ENCODE data around the gene PELI2.

The PELI2 gene

DNA sequence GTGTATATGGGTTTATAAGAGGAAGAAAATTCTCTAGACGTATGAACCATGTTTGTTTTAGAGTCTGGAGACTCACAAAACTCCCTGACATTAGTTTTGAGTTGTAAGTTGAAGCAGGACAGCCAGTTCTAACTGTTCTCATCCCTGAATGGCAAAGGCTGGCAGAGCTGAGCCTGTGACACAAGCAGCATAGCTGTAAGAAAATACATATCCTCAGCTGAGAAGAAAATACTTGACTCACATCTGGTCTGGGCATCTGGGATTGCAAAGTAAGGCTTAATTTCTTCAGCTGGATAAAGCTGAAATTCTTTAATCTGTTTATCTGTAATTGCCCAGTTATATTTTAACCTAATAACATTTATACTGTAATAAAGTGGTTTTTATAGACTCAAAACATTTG, 156.3 kb downstream of the PELI2 start:
- no peaks in the 10 kb centered on the region for H3K27me3 ChIP-seq (ENCODE audit: control insufficient read depth, insufficient read depth, low read length)
- no peaks in the 10 kb centered on the region for H3K9me3 ChIP-seq (ENCODE audit: control insufficient read depth, insufficient read depth, low read length)
- H3K9ac ChIP-seq (ENCODE audit: low read depth, low read length): no peak overlapping the region
- H3K4me3 ChIP-seq (ENCODE audit: low read depth, low read length): no peak overlapping the region
- no peaks in the 10 kb centered on the region for H3K4me1 ChIP-seq (ENCODE audit: control insufficient read depth, insufficient read depth, low read length)
- no peaks in the 10 kb centered on the region for H3K36me3 ChIP-seq (ENCODE audit: control insufficient read depth, insufficient read depth, low read length)

DNA sequence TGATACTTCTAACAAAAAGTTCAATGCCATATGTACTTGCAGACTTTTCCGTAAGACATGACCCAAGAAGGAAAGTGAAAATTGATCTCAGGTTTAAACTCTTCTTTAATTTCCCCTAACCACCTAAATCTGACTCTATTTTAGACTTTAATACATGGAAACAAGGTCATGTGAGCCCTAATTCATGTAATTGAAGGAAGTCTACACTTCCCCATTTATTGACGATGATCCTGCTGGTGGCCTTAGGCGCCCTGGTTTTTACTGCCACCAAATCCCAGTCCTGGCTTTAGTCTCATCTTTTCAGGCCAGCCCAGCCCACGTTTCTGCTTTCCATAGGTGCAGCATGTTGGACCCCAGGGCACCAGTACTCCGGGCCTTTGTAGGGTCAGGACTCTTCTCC, 157.9 kb downstream of the PELI2 start:
- Histone ChIP-seq H3K9ac (ENCODE audit: low read depth, low read length) (no peak overlapping the region), H3K4me3 (ENCODE audit: low read depth, low read length) (no peak overlapping the region), H3K9me3 (ENCODE audit: control insufficient read depth, insufficient read depth, low read length) (no peaks in the 10 kb centered on the region), H3K27me3 (ENCODE audit: control insufficient read depth, insufficient read depth, low read length) (no peaks in the 10 kb centered on the region), H3K36me3 (ENCODE audit: control insufficient read depth, insufficient read depth, low read length) (no peaks in the 10 kb centered on the region), H3K4me1 (ENCODE audit: control insufficient read depth, insufficient read depth, low read length) (no peaks in the 10 kb centered on the region)

DNA sequence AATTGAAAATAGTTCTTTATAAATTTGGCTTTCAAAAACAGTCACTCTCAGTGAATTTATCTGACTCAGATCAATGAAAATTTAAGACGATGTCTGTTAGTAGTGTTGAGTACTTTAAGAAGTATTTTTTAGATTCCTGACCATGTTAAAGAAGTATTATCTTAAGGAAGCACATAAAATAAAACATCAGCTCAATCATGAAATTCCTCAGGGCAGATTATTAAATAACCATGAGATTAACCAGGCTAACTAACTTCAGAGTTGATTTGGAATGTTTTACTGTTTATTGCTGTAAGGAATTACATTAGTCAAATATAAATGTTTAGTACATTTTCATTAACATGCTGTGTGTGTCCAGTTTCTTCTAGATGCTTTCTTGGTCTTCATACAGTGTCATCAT, 160.2 kb downstream of the PELI2 start:
- H3K9ac ChIP-seq (ENCODE audit: low read depth, low read length): no peak overlapping the region
- H3K4me1 ChIP-seq (ENCODE audit: control insufficient read depth, insufficient read depth, low read length): no peaks in the 10 kb centered on the region
- H3K27me3 ChIP-seq (ENCODE audit: control insufficient read depth, insufficient read depth, low read length): no peaks in the 10 kb centered on the region
- no peaks in the 10 kb centered on the region for H3K9me3 ChIP-seq (ENCODE audit: control insufficient read depth, insufficient read depth, low read length)
- H3K4me3 ChIP-seq (ENCODE audit: low read depth, low read length): no peak overlapping the region
- H3K36me3 ChIP-seq (ENCODE audit: control insufficient read depth, insufficient read depth, low read length): no peaks in the 10 kb centered on the region

GRCh38 chr14:56280843-56281242, 162.6 kb downstream of the PELI2 start:
- H3K9me3 ChIP-seq (ENCODE audit: control insufficient read depth, insufficient read depth, low read length): no peaks in the 10 kb centered on the region
- no peak overlapping the region for H3K9ac ChIP-seq (ENCODE audit: low read depth, low read length)
- no peaks in the 10 kb centered on the region for H3K36me3 ChIP-seq (ENCODE audit: control insufficient read depth, insufficient read depth, low read length)
- no peaks in the 10 kb centered on the region for H3K4me1 ChIP-seq (ENCODE audit: control insufficient read depth, insufficient read depth, low read length)
- no peaks in the 10 kb centered on the region for H3K27me3 ChIP-seq (ENCODE audit: control insufficient read depth, insufficient read depth, low read length)
- no peak overlapping the region for H3K4me3 ChIP-seq (ENCODE audit: low read depth, low read length)

GRCh38 chr14:56282179-56282578, 164.0 kb downstream of the PELI2 start:
- H3K36me3 ChIP-seq (ENCODE audit: control insufficient read depth, insufficient read depth, low read length): no peaks in the 10 kb centered on the region
- H3K9me3 ChIP-seq (ENCODE audit: control insufficient read depth, insufficient read depth, low read length): no peaks in the 10 kb centered on the region
- no peaks in the 10 kb centered on the region for H3K27me3 ChIP-seq (ENCODE audit: control insufficient read depth, insufficient read depth, low read length)
- no peaks in the 10 kb centered on the region for H3K4me1 ChIP-seq (ENCODE audit: control insufficient read depth, insufficient read depth, low read length)
- H3K4me3 ChIP-seq (ENCODE audit: low read depth, low read length): no peak overlapping the region
- no peak overlapping the region for H3K9ac ChIP-seq (ENCODE audit: low read depth, low read length)

- H3K9me3 ChIP-seq (ENCODE audit: control insufficient read depth, insufficient read depth, low read length): no peaks in the 10 kb centered on the region
- no peaks in the 10 kb centered on the region for H3K27me3 ChIP-seq (ENCODE audit: control insufficient read depth, insufficient read depth, low read length)
- H3K36me3 ChIP-seq (ENCODE audit: control insufficient read depth, insufficient read depth, low read length): no peaks in the 10 kb centered on the region
- H3K4me3 ChIP-seq (ENCODE audit: low read depth, low read length): no peak overlapping the region
- H3K9ac ChIP-seq (ENCODE audit: low read depth, low read length): no peak overlapping the region
- no peaks in the 10 kb centered on the region for H3K4me1 ChIP-seq (ENCODE audit: control insufficient read depth, insufficient read depth, low read length)
Measured at GRCh38 chr14:56284641-56285040, 166.4 kb downstream of the PELI2 start.

DNA sequence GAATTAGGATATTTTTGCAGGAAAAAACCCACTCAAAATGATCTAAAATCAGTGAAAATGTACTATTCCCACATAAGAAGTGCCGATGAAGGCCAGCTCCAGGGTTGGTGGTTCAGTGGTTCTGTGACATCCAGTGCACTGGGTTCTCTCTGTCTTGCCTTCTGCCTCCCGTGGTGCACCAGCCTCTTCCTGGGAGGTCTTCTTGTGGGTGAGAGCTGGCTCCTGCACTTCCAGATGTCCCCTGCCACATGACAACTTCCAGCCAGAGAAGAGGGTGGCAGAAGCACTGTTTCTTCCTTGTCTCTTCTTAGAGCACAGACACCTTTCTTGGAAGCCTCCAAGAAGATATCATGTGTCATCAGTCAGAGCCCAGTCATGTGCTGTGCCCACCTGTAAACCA, 170.9 kb downstream of the PELI2 start:
- H3K9me3 ChIP-seq (ENCODE audit: control insufficient read depth, insufficient read depth, low read length): no peaks in the 10 kb centered on the region
- H3K4me1 ChIP-seq (ENCODE audit: control insufficient read depth, insufficient read depth, low read length): no peaks in the 10 kb centered on the region
- no peaks in the 10 kb centered on the region for H3K36me3 ChIP-seq (ENCODE audit: control insufficient read depth, insufficient read depth, low read length)
- no peak overlapping the region for H3K4me3 ChIP-seq (ENCODE audit: low read depth, low read length)
- H3K9ac ChIP-seq (ENCODE audit: low read depth, low read length): no peak overlapping the region
- no peaks in the 10 kb centered on the region for H3K27me3 ChIP-seq (ENCODE audit: control insufficient read depth, insufficient read depth, low read length)

DNA sequence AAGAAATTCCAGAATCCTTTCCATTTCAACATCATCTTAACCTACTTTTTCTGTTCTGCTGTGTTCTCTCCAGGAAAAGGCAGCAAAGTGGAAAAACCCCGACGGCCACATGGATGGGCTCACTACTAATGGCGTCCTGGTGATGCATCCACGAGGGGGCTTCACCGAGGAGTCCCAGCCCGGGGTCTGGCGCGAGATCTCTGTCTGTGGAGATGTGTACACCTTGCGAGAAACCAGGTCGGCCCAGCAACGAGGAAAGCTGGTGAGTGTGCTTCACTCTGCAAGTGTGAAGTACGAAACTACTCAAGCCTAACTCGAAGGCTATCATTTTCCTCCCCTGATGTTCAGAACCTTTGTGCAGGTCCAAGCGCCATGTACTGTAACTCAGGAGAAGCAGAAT, 172.0 kb downstream of the PELI2 start:
- H3K27me3 ChIP-seq (ENCODE audit: control insufficient read depth, insufficient read depth, low read length): no peaks in the 10 kb centered on the region
- H3K36me3 ChIP-seq (ENCODE audit: control insufficient read depth, insufficient read depth, low read length): no peaks in the 10 kb centered on the region
- no peak overlapping the region for H3K4me3 ChIP-seq (ENCODE audit: low read depth, low read length)
- H3K4me1 ChIP-seq (ENCODE audit: control insufficient read depth, insufficient read depth, low read length): no peaks in the 10 kb centered on the region
- no peak overlapping the region for H3K9ac ChIP-seq (ENCODE audit: low read depth, low read length)
- no peaks in the 10 kb centered on the region for H3K9me3 ChIP-seq (ENCODE audit: control insufficient read depth, insufficient read depth, low read length)

GRCh38 chr14:56292970-56293369, 174.8 kb downstream of the PELI2 start:
- Histone ChIP-seq H3K27me3 (ENCODE audit: control insufficient read depth, insufficient read depth, low read length) (no peaks in the 10 kb centered on the region), H3K4me1 (ENCODE audit: control insufficient read depth, insufficient read depth, low read length) (no peaks in the 10 kb centered on the region), H3K4me3 (ENCODE audit: low read depth, low read length) (no peak overlapping the region), H3K36me3 (ENCODE audit: control insufficient read depth, insufficient read depth, low read length) (peaks cover 3% of the 10 kb centered on the region), H3K9me3 (ENCODE audit: control insufficient read depth, insufficient read depth, low read length) (no peaks in the 10 kb centered on the region), H3K9ac (ENCODE audit: low read depth, low read length) (no peak overlapping the region)

GRCh38 chr14:56293506-56293905, 175.3 kb downstream of the PELI2 start:
- Histone ChIP-seq H3K9ac (ENCODE audit: low read depth, low read length) (no peak overlapping the region), H3K36me3 (ENCODE audit: control insufficient read depth, insufficient read depth, low read length) (peaks cover 3% of the 10 kb centered on the region), H3K9me3 (ENCODE audit: control insufficient read depth, insufficient read depth, low read length) (no peaks in the 10 kb centered on the region), H3K27me3 (ENCODE audit: control insufficient read depth, insufficient read depth, low read length) (no peaks in the 10 kb centered on the region), H3K4me1 (ENCODE audit: control insufficient read depth, insufficient read depth, low read length) (no peaks in the 10 kb centered on the region), H3K4me3 (ENCODE audit: low read depth, low read length) (no peak overlapping the region)

DNA sequence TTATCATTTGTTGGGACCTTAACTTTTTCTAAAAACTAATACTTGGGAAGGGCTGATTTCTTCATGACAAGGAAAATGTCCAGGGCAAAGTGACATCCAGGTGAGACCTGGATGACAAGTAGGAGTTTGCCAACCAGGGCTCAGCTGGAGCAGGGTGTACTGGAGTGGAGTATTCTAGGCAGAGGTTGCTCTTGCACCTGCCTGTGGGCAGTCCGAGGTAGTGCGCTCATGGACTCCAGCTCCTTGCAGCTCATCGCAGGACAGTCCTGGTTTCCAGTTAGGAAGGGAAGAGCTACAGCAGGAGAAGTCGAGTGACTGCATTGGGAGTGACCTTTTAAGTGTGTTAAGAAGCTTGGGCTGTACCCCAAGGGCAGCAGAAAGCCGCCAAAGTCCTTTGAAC, 175.9 kb downstream of the PELI2 start:
- Histone ChIP-seq H3K4me3 (ENCODE audit: low read depth, low read length) (no peak overlapping the region), H3K9ac (ENCODE audit: low read depth, low read length) (no peak overlapping the region), H3K4me1 (ENCODE audit: control insufficient read depth, insufficient read depth, low read length) (peaks cover 3% of the 10 kb centered on the region), H3K36me3 (ENCODE audit: control insufficient read depth, insufficient read depth, low read length) (peaks cover 3% of the 10 kb centered on the region), H3K9me3 (ENCODE audit: control insufficient read depth, insufficient read depth, low read length) (no peaks in the 10 kb centered on the region), H3K27me3 (ENCODE audit: control insufficient read depth, insufficient read depth, low read length) (no peaks in the 10 kb centered on the region)

DNA sequence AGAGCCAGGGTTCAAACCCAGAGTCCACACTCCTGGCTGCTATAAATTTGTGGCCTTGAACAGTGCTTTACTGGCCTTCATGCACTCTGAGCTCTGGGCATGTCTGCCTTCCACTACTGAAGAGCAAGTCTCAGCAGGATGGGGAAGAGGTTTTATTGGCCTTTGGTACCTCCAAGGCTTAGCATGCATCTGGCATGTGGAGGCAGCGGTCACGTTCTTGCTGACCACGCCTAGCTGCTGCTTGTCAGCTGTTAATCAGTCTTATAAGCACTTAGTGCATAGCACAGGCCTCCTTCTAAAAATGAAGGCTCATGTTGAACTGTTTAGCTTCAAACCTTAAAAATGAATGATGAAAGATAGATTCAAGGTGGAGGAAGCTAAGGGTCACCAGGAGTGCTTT, 177.5 kb downstream of the PELI2 start:
- H3K36me3 ChIP-seq (ENCODE audit: control insufficient read depth, insufficient read depth, low read length): peaks cover 3% of the 10 kb centered on the region
- H3K9me3 ChIP-seq (ENCODE audit: control insufficient read depth, insufficient read depth, low read length): no peaks in the 10 kb centered on the region
- H3K9ac ChIP-seq (ENCODE audit: low read depth, low read length): no peak overlapping the region
- no peak overlapping the region for H3K4me3 ChIP-seq (ENCODE audit: low read depth, low read length)
- H3K4me1 ChIP-seq (ENCODE audit: control insufficient read depth, insufficient read depth, low read length): peaks cover 4% of the 10 kb centered on the region
- no peaks in the 10 kb centered on the region for H3K27me3 ChIP-seq (ENCODE audit: control insufficient read depth, insufficient read depth, low read length)

- Histone ChIP-seq H3K27me3 (ENCODE audit: control insufficient read depth, insufficient read depth, low read length) (no peaks in the 10 kb centered on the region), H3K4me3 (ENCODE audit: low read depth, low read length) (no peak overlapping the region), H3K9ac (ENCODE audit: low read depth, low read length) (no peak overlapping the region)
Measured at GRCh38 chr14:56297449-56297848, 179.2 kb downstream of the PELI2 start.

More at GRCh38 chr14:56297449-56297848, 179.2 kb downstream of the PELI2 start:
- Histone ChIP-seq H3K36me3 (ENCODE audit: control insufficient read depth, insufficient read depth, low read length) (peaks cover 3% of the 10 kb centered on the region), H3K9me3 (ENCODE audit: control insufficient read depth, insufficient read depth, low read length) (no peaks in the 10 kb centered on the region), H3K4me1 (ENCODE audit: control insufficient read depth, insufficient read depth, low read length) (peaks cover 4% of the 10 kb centered on the region)

Measured in iPS-15b (cell line).